Ishikawa (cell line): Measurements from ENCODE around the gene LRP5.

ENCODE experiments used
- CEBPB ChIP-seq: IDR thresholded peaks from 2 replicates; pipeline ENCODE4 v1.6.1; 2012
- CREB1 ChIP-seq: IDR thresholded peaks from 2 replicates; pipeline ENCODE4 v1.6.1; 2012; ENCODE audit warnings: low read depth
- EP300 ChIP-seq: IDR thresholded peaks from 2 replicates; pipeline ENCODE4 v1.6.1; 2012; ENCODE audit warnings: borderline replicate concordance
- RAD21 ChIP-seq: IDR thresholded peaks from 2 replicates; pipeline ENCODE4 v1.6.1; 2012; ENCODE audit warnings: low read depth
- TAF1 ChIP-seq: IDR thresholded peaks from 2 replicates; pipeline ENCODE4 v1.6.1; 2012; ENCODE audit warnings: low read depth, mild to moderate bottlenecking
- TCF12 ChIP-seq: IDR thresholded peaks from 2 replicates; pipeline ENCODE4 v1.6.1; 2012; ENCODE audit warnings: low read depth
- YY1 ChIP-seq: IDR thresholded peaks from 2 replicates; pipeline ENCODE4 v1.6.1; 2012; ENCODE audit warnings: low read depth
- TF ChIP-seq, protein P1 (sequence below): IDR thresholded peaks from 2 replicates; pipeline ENCODE4 v1.6.1; 2012; ENCODE audit warnings: low read depth, mild to moderate bottlenecking
- TF ChIP-seq, protein P2 (sequence below): IDR thresholded peaks from 2 replicates; pipeline ENCODE4 v1.6.1; 2012

DNA sequence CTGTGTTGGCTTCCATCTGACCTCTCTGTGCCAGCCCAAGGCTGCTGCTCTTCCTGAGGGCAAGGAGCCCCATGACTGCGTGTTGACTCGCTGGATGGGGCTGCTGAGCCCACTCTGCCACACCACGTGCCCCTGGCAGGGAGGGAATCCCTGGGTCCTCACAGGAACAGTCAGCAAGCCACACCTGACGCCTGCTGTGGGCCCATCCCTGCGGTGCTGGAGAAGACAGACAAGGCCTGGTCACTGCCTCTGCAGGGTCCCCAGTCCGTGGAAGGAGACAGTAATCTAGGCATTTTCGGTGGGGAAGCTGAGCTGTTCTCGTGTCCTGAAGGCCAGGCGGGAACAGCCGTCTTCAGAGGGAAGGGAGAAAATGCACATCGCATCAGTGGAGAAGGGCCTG is 137.6 kb downstream of the LRP5 start:
- TF ChIP-seq, protein P1, sequence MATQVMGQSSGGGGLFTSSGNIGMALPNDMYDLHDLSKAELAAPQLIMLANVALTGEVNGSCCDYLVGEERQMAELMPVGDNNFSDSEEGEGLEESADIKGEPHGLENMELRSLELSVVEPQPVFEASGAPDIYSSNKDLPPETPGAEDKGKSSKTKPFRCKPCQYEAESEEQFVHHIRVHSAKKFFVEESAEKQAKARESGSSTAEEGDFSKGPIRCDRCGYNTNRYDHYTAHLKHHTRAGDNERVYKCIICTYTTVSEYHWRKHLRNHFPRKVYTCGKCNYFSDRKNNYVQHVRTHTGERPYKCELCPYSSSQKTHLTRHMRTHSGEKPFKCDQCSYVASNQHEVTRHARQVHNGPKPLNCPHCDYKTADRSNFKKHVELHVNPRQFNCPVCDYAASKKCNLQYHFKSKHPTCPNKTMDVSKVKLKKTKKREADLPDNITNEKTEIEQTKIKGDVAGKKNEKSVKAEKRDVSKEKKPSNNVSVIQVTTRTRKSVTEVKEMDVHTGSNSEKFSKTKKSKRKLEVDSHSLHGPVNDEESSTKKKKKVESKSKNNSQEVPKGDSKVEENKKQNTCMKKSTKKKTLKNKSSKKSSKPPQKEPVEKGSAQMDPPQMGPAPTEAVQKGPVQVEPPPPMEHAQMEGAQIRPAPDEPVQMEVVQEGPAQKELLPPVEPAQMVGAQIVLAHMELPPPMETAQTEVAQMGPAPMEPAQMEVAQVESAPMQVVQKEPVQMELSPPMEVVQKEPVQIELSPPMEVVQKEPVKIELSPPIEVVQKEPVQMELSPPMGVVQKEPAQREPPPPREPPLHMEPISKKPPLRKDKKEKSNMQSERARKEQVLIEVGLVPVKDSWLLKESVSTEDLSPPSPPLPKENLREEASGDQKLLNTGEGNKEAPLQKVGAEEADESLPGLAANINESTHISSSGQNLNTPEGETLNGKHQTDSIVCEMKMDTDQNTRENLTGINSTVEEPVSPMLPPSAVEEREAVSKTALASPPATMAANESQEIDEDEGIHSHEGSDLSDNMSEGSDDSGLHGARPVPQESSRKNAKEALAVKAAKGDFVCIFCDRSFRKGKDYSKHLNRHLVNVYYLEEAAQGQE, result no peak
- TF ChIP-seq CEBPB, result no peak
- TF ChIP-seq TAF1, result no peak
- TF ChIP-seq YY1, result no peak
- TF ChIP-seq CREB1, result no peak
- TF ChIP-seq, protein P2, sequence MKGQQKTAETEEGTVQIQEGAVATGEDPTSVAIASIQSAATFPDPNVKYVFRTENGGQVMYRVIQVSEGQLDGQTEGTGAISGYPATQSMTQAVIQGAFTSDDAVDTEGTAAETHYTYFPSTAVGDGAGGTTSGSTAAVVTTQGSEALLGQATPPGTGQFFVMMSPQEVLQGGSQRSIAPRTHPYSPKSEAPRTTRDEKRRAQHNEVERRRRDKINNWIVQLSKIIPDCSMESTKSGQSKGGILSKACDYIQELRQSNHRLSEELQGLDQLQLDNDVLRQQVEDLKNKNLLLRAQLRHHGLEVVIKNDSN, result no peak
- no peak for TF ChIP-seq EP300
- no peak for TF ChIP-seq TCF12
- no peak for TF ChIP-seq RAD21
